DMS79 treated with DMSO at 0.1 percent for 48 hours (cell line): Measurements from ENCODE around the gene URB1.
"Not testable (repeated sequence)": the region's sequence is repeated elsewhere in the genome, so short reads cannot be mapped to it uniquely, and the experiment has no call there.

Experiments used
- DNase-seq: peaks from one replicate; lab custom pipeline; 2025; lab: John Stamatoyannopoulos, UW

Gene URB1

GRCh38 chr21:32372755-32373154, 20.1 kb downstream of the URB1 start:
- peak; percentile 96 for DNase-seq

- DNase-seq, result peak; percentile 95
These were observed 20.9 kb downstream of the URB1 start for GRCh38 chr21:32371913-32372314.

- DNase-seq, result no peak
These were observed 21.6 kb downstream of the URB1 start for GRCh38 chr21:32370998-32371766.

GRCh38 chr21:32368961-32369360, 23.9 kb downstream of the URB1 start:
- DNase-seq, result not testable (repeated sequence)

GRCh38 chr21:32368386-32368785, 24.4 kb downstream of the URB1 start:
- no peak for DNase-seq

GRCh38 chr21:32367158-32367557, 25.7 kb downstream of the URB1 start:
- DNase-seq, result no peak

- DNase-seq, result no peak
These were observed 26.6 kb downstream of the URB1 start for GRCh38 chr21:32366191-32366590.

- no peak for DNase-seq
These were observed 28.0 kb downstream of the URB1 start for GRCh38 chr21:32364796-32365195.

- no peak for DNase-seq
These were observed 28.4 kb downstream of the URB1 start for GRCh38 chr21:32364387-32364786.

GRCh38 chr21:32360401-32360975, 32.3 kb downstream of the URB1 start:
- no peak for DNase-seq

- DNase-seq, result no peak
These were observed 33.0 kb downstream of the URB1 start for GRCh38 chr21:32359719-32360260.

GRCh38 chr21:32356874-32357395, 35.9 kb downstream of the URB1 start:
- DNase-seq, result no peak

GRCh38 chr21:32353002-32353711, 39.7 kb downstream of the URB1 start:
- no peak for DNase-seq

- DNase-seq, result no peak
These were observed 40.3 kb downstream of the URB1 start for GRCh38 chr21:32352526-32352925.

- no peak for DNase-seq
These were observed 41.4 kb downstream of the URB1 start for GRCh38 chr21:32351428-32351827.

GRCh38 chr21:32350981-32351380, 41.8 kb downstream of the URB1 start:
- no peak for DNase-seq

- DNase-seq, result no peak
These were observed 42.4 kb downstream of the URB1 start for GRCh38 chr21:32350211-32350980.

- no peak for DNase-seq
These were observed 43.4 kb downstream of the URB1 start for GRCh38 chr21:32349333-32349944.

GRCh38 chr21:32348604-32349332, 44.0 kb downstream of the URB1 start:
- no peak for DNase-seq

GRCh38 chr21:32347977-32348376, 44.8 kb downstream of the URB1 start:
- no peak for DNase-seq

GRCh38 chr21:32347351-32347750, 45.5 kb downstream of the URB1 start:
- DNase-seq, result no peak
